ENCODE results near the gene BGN. TPM values are rescaled to one million over a fixed set of nuclear protein-coding genes. Genes with fewer than 3 reads are reported as not detected.

BGN gene
- total and polyA plus RNA-seq, 4 donors, result 77.9 to 161 (median 126) TPM

GRCh38 chrX:153502131-153502530, 7.4 kb downstream of the BGN start:
- Histone ChIP-seq H3K4me1 (ENCODE audit: control insufficient read depth in 5 of 5, insufficient read depth in 5 of 5, low read length in 5 of 5) (no peaks in the 10 kb centered on the region), H3K36me3 (ENCODE audit: control insufficient read depth in 4 of 4, insufficient read depth in 4 of 4, low read length in 4 of 4) (peaks cover 0 to 4% (median 0%) of the 10 kb centered on the region in 4 donors), H3K9me3 (ENCODE audit: control insufficient read depth in 4 of 4, insufficient read depth in 3 of 4, low read length in 3 of 4) (peaks cover 0 to 3% (median 0%) of the 10 kb centered on the region in 4 donors), H3K9ac (ENCODE audit: insufficient read depth in 1 of 2, low read length in 2 of 2) (no peak overlapping the region), H3K27ac (ENCODE audit: low read depth in 1 of 2, low read length in 1 of 2) (no peak overlapping the region), H3K4me3 (no peak overlapping the region), H3K27me3 (ENCODE audit: control insufficient read depth in 3 of 3, insufficient read depth in 3 of 3, low read length in 2 of 3) (no peaks in the 10 kb centered on the region)
- DNase-seq (no peak), ATAC-seq (ENCODE audit: insufficient read depth, low FRiP score) (no peak)
- TF ChIP-seq CTCF (IDR thresholded peaks at IDR 0.05; ENCODE audit: control extremely low read depth, extremely low read depth), result no peak
- WGBS, 2 donors, result 81 to 96% methylated on average over 7 to 10 of the region's 10 CpGs

- H3K9me3 ChIP-seq (ENCODE audit: control insufficient read depth in 4 of 4, insufficient read depth in 3 of 4, low read length in 3 of 4), result peaks cover 0 to 3% (median 0%) of the 10 kb centered on the region in 4 donors
- no peak for DNase-seq
- no peak overlapping the region for H3K27ac ChIP-seq (ENCODE audit: low read depth in 1 of 2, low read length in 1 of 2)
- no peak for ATAC-seq (ENCODE audit: insufficient read depth, low FRiP score)
- WGBS, 2 donors, result 88 to 93% methylated on average over 3 to 14 of the region's 14 CpGs
- no peak for TF ChIP-seq CTCF (IDR thresholded peaks at IDR 0.05; ENCODE audit: control extremely low read depth, extremely low read depth)
- H3K9ac ChIP-seq (ENCODE audit: insufficient read depth in 1 of 2, low read length in 2 of 2), result no peak overlapping the region
- H3K27me3 ChIP-seq (ENCODE audit: control insufficient read depth in 3 of 3, insufficient read depth in 3 of 3, low read length in 2 of 3), result no peaks in the 10 kb centered on the region
- no peaks in the 10 kb centered on the region for H3K4me1 ChIP-seq (ENCODE audit: control insufficient read depth in 5 of 5, insufficient read depth in 5 of 5, low read length in 5 of 5)
- peaks cover 0 to 5% (median 0%) of the 10 kb centered on the region in 4 donors for H3K36me3 ChIP-seq (ENCODE audit: control insufficient read depth in 4 of 4, insufficient read depth in 4 of 4, low read length in 4 of 4)
- no peak overlapping the region for H3K4me3 ChIP-seq
Observed at GRCh38 chrX:153502796-153503195, 8.0 kb downstream of the BGN start.

GRCh38 chrX:153504445-153505016, 9.8 kb downstream of the BGN start:
- no peak for TF ChIP-seq CTCF (IDR thresholded peaks at IDR 0.05; ENCODE audit: control extremely low read depth, extremely low read depth)
- DNase-seq (no peak), ATAC-seq (ENCODE audit: insufficient read depth, low FRiP score) (no peak)
- peaks cover 0 to 5% (median 0%) of the 10 kb centered on the region in 4 donors for H3K36me3 ChIP-seq (ENCODE audit: control insufficient read depth in 4 of 4, insufficient read depth in 4 of 4, low read length in 4 of 4)
- H3K27me3 ChIP-seq (ENCODE audit: control insufficient read depth in 3 of 3, insufficient read depth in 3 of 3, low read length in 2 of 3), result no peaks in the 10 kb centered on the region
- H3K27ac ChIP-seq (ENCODE audit: low read depth in 1 of 2, low read length in 1 of 2), result no peak overlapping the region
- H3K9ac ChIP-seq (ENCODE audit: insufficient read depth in 1 of 2, low read length in 2 of 2), result no peak overlapping the region
- H3K4me1 ChIP-seq (ENCODE audit: control insufficient read depth in 5 of 5, insufficient read depth in 5 of 5, low read length in 5 of 5), result no peaks in the 10 kb centered on the region
- H3K9me3 ChIP-seq (ENCODE audit: control insufficient read depth in 4 of 4, insufficient read depth in 3 of 4, low read length in 3 of 4), result peaks cover 0 to 3% (median 0%) of the 10 kb centered on the region in 4 donors
- H3K4me3 ChIP-seq, result no peak overlapping the region
- 85% methylated on average over 18 to 26 of the region's 26 CpGs for WGBS, 2 donors

GRCh38 chrX:153505361-153505760, 10.6 kb downstream of the BGN start:
- no peak for ATAC-seq (ENCODE audit: insufficient read depth, low FRiP score)
- no peak overlapping the region for H3K9ac ChIP-seq (ENCODE audit: insufficient read depth in 1 of 2, low read length in 2 of 2)
- no peak for TF ChIP-seq CTCF (IDR thresholded peaks at IDR 0.05; ENCODE audit: control extremely low read depth, extremely low read depth)
- H3K27me3 ChIP-seq (ENCODE audit: control insufficient read depth in 3 of 3, insufficient read depth in 3 of 3, low read length in 2 of 3), result no peaks in the 10 kb centered on the region
- no peak overlapping the region for H3K4me3 ChIP-seq
- no peaks in the 10 kb centered on the region for H3K4me1 ChIP-seq (ENCODE audit: control insufficient read depth in 5 of 5, insufficient read depth in 5 of 5, low read length in 5 of 5)
- 86 to 92% methylated on average over 18 of the region's 18 CpGs for WGBS, 2 donors
- DNase-seq, result no peak
- H3K9me3 ChIP-seq (ENCODE audit: control insufficient read depth in 4 of 4, insufficient read depth in 3 of 4, low read length in 3 of 4), result peaks cover 0 to 3% (median 0%) of the 10 kb centered on the region in 4 donors
- peaks cover 0 to 5% (median 0%) of the 10 kb centered on the region in 4 donors for H3K36me3 ChIP-seq (ENCODE audit: control insufficient read depth in 4 of 4, insufficient read depth in 4 of 4, low read length in 4 of 4)
- H3K27ac ChIP-seq (ENCODE audit: low read depth in 1 of 2, low read length in 1 of 2), result no peak overlapping the region

All from lung (tissue), 12 donors.